ENCODE measurements around the gene FYCO1. TPM values are rescaled to one million over a fixed set of nuclear protein-coding genes. Genes with fewer than 3 reads are reported as not detected.
"Not testable (repeated sequence)": the region's sequence is repeated elsewhere in the genome, so short reads cannot be mapped to it uniquely, and the experiment has no call there.

Gene FYCO1
- polyA plus RNA-seq = 3.3 TPM

DNA sequence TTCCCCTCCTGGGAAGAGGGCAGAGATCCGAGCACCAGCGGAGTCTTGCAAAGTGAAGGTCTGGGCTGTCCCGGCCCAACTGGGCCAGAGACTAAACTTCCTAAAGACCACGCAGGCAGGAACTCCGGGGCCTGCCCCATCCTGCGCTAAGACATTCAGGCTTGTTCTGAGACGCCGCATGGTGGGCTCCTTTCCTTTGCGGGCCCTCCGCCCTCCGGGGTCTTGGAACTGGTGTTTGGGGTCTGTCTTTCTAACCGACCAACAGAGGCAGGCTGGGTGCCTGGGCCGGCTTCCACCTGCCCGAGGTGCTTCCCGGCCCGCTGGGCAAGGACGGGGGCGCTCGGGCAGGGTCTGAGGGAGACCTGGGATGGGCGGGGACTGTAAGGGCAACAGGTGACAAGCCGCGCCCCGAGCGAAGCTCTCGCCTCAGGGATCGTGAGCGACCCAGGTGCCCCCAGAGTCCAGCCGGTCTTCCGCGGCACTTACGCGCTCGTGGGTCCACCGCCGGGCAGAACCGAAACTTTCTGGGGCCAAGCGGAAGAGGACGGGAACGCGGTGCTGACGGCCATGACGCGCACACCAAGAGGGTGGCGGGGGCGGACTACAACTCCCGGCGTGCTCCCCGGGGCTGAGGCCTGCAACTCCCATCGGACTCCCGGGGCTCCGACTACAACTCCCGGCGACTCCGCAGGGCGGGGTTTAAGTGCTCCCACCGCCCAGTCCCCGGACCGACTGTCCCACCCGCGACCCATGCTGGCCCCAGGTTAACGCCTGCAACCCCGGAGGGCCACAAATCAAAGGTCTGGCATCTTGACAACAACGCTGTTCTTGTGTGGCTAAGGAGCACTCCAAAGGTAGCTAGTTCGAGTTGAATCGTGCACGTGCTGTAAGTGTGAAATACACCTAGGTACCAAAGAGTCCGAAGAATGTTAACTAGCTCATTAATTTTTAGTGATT is at the start of gene FYCO1:
FYCO1 (minus strand) TSS at position 589 of the 957 bp plus-strand sequence. CDS start 10,914 bp downstream, outside the sequence.
- peaks cover 10% of the 10 kb centered on the region for H3K27me3 Mint-ChIP-seq
- peaks cover 26 to 35% (median 29%) of the 10 kb centered on the region in 3 donors for H3K4me1 Mint-ChIP-seq
- H3K4me3 Mint-ChIP-seq = peak within 1 kb of the TSS; percentile 93 to 97 (median 94)
- H3K9me3 Mint-ChIP-seq = no peaks in the 10 kb centered on the region
- no peaks in the 10 kb centered on the region for H3K36me3 Mint-ChIP-seq
- H3K27ac Mint-ChIP-seq = peak within 1 kb of the TSS; percentile 82 to 91 (median 89)

DNA sequence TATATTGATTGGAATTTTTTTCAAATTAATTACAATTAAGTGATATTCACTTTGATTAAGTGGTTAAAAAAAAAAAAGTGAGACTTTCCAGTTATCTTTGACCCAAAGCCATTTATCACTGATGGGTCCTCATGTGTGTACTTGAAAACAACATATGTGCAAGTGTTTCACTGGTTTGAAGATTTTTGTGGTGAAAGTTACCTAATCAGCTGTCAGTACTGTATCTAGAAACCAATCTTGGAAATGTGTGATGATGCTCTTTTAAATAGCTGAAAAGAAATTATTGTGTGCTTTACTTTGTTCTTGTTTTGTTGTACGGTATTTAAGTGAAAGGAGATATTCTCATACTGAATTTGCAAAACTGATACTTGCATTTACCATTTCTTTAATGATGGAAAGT is 43.3 kb upstream of the FYCO1 start:
- H3K27ac Mint-ChIP-seq = no peak overlapping the region
- no peaks in the 10 kb centered on the region for H3K4me1 Mint-ChIP-seq
- no peaks in the 10 kb centered on the region for H3K36me3 Mint-ChIP-seq
- H3K9me3 Mint-ChIP-seq = peaks cover 0 to 2% (median 0%) of the 10 kb centered on the region in 3 donors
- no peaks in the 10 kb centered on the region for H3K27me3 Mint-ChIP-seq
- H3K4me3 Mint-ChIP-seq = no peak overlapping the region

DNA sequence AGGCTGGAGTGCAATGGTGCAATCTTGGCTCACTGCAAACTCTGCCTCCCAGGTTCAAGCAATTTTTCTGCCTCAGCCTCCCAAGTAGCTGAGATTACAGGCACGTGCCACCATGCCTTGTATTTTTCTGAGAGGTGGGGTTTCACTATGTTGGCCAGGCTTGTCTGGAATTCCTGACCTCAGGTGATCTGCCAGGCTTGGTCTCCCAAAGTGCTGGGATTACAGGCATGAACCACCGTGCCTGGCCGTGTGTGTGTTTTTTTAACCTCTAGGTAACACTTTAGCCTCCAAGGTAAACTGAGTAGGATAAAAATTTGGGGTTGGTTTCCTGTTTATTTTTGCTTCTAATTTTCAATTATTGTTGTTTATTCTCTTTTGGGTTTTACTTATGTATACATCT is 42.4 kb upstream of the FYCO1 start:
- H3K27me3 Mint-ChIP-seq, H3K27ac Mint-ChIP-seq, H3K4me1 Mint-ChIP-seq, H3K9me3 Mint-ChIP-seq, H3K36me3 Mint-ChIP-seq, H3K4me3 Mint-ChIP-seq: not testable (repeated sequence)

DNA sequence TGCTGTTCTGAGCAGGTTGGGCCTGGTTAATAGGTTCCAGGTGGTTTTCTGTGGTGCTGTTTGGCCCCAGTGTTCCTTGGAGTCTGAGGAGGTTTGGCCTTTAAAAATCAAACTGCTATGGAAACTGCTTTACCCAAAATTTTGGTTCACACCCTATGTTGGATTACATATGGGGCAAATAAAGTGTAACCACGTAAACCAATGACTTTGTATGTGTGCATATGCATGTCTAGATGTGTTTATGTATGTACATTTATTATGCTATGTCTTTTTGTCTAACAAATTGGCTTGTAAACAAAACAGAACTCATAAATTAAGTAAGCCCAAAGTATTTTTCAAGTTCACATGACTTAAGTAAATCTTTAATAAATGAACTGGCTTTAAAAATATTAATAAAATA is 40.6 kb upstream of the FYCO1 start:
- Mint-ChIP-seq H3K9me3 (peaks cover 0 to 2% (median 0%) of the 10 kb centered on the region in 3 donors), H3K4me1 (no peaks in the 10 kb centered on the region), H3K4me3 (no peak overlapping the region), H3K36me3 (no peaks in the 10 kb centered on the region), H3K27ac (no peak overlapping the region), H3K27me3 (no peaks in the 10 kb centered on the region)

DNA sequence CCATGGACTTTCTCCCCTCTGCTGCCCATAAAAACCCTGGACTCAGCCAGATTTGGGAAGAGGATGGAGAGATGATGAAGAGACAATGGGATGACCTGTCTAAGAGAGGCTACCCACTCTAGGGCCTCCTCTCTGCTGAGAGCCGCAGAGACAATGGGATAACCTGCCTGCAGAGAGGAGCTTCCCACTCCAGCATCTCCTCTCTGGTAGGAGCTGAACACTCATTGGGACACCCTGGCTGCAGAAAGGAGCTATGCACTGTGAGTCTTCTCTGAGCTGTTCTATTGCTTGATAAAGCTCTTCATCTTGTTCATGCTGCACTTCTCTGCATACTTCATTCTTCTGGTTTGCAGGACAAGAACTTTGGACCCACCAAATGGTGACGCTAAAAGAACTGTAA is 36.1 kb upstream of the FYCO1 start:
- no peak overlapping the region for H3K4me3 Mint-ChIP-seq
- H3K27me3 Mint-ChIP-seq = no peaks in the 10 kb centered on the region
- H3K9me3 Mint-ChIP-seq = peaks cover 6 to 9% (median 7%) of the 10 kb centered on the region in 3 donors
- H3K4me1 Mint-ChIP-seq = peaks cover 12 to 13% (median 12%) of the 10 kb centered on the region in 3 donors
- H3K36me3 Mint-ChIP-seq = no peaks in the 10 kb centered on the region
- H3K27ac Mint-ChIP-seq = peak overlapping the region in 1 of 3 donors; percentile 22

DNA sequence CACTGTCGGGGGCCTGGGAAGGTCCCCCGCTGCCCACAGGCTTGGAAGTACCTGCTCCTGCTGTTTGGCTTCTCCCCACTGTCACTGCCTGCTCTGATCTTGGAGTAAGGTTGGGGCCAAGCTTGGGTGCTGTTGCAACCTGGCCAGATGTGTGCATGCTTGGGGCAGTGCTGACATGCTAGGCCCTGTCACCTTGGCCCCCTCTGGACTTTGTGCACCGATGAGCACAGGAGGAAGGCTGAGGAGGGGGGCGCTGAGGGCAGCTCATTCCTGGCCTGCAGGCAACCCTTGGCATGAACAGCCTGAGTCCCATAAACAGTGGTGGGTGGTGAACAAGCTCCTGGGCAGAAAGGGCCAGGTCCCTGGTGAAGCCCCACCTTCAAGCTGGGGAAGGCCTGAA is 35.6 kb upstream of the FYCO1 start:
- no peaks in the 10 kb centered on the region for H3K27me3 Mint-ChIP-seq
- peaks cover 12 to 13% (median 12%) of the 10 kb centered on the region in 3 donors for H3K4me1 Mint-ChIP-seq
- H3K27ac Mint-ChIP-seq = no peak overlapping the region
- no peaks in the 10 kb centered on the region for H3K36me3 Mint-ChIP-seq
- peaks cover 6 to 9% (median 7%) of the 10 kb centered on the region in 3 donors for H3K9me3 Mint-ChIP-seq
- no peak overlapping the region for H3K4me3 Mint-ChIP-seq

DNA sequence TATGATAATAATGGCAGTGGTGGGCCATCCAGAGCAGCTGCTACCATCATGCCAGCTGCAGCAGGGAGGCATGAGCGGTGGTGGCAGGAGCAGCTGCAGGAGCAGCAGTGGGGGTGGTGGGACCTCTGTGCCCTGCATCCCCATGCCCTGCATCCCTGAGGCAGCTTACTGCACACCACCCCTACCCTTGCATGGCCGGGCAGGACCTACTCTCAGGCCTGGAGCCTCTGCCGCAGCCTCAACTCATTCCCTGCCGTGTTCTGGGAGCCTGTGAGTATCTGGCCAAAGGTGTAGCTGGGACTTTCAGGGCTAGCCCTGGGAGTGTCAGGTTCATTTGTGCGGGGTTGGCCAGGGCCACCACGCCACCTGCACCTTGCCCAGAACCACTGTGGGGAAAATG is 35.0 kb upstream of the FYCO1 start:
- H3K36me3 Mint-ChIP-seq = no peaks in the 10 kb centered on the region
- H3K9me3 Mint-ChIP-seq = peaks cover 6 to 9% (median 7%) of the 10 kb centered on the region in 3 donors
- H3K27ac Mint-ChIP-seq = no peak overlapping the region
- peaks cover 12 to 13% (median 12%) of the 10 kb centered on the region in 3 donors for H3K4me1 Mint-ChIP-seq
- H3K4me3 Mint-ChIP-seq = no peak overlapping the region
- H3K27me3 Mint-ChIP-seq = no peaks in the 10 kb centered on the region

DNA sequence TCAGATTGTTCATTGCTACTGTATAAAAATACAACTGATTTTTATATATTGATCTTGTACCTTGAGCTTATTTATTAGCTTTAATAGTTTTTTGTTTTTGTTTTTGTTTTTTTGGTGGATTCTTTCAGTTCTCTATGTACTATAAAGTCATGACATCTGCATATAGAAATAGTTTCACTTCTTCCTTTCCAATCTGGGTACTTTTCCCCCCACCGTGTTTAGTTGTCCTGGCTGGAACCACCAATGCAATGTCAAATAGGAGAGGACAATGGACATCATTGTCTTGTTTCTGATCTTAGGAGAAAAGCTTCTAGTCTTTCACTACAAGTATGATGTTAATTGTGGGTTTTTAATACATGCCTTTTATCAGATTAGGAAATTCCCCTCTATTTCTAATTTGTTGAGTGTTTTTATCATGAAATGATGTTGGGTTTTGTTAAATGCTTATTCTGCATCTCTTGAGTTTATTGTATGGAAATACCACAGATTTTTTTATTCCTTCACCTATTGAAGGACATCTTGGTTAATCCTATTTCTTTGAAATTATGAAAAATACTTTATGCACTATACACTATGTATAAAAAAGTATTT is 34.4 kb upstream of the FYCO1 start:
- H3K27ac Mint-ChIP-seq = peak overlapping the region in 1 of 3 donors; percentile 6
- peak overlapping the region in 2 of 4 donors; percentile 25 to 70 for H3K4me3 Mint-ChIP-seq
- peaks cover 6 to 9% (median 7%) of the 10 kb centered on the region in 3 donors for H3K9me3 Mint-ChIP-seq

DNA sequence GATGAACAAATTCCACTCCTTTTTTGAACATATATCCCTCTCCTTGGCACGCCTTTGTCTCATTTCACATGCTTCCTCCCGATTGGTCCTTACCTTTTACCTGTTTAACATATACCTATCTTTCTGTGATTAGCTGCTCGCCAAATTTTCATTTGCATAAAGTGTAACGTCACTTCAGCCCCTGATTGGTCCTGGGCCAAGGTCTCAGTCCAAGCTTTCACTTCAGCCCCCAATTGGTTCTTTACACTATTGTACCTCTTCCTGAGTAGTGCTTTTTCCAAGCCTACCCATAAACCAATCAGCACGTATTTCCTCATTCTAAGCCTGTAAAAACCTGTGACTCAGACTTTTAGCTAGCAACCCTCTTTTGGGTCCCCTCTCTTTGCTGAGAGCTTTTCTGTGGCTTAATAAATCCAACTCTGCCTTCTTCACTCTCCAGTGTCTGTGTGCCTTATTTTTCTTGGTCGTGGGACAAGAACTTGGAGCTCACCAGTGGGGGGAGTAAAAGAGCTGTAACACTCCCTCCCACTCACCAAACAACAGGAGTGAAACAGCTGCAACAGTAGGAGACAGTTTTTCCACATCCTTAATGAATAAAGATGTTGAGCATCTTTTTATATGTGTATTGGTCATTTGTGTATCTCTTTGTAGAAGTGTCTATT is 32.2 kb upstream of the FYCO1 start:
- no peaks in the 10 kb centered on the region for H3K27me3 Mint-ChIP-seq
- H3K4me3 Mint-ChIP-seq = peak overlapping the region in 1 of 4 donors; percentile 1
- H3K27ac Mint-ChIP-seq = no peak overlapping the region
- H3K9me3 Mint-ChIP-seq = peaks cover 6 to 9% (median 7%) of the 10 kb centered on the region in 3 donors
- no peaks in the 10 kb centered on the region for H3K36me3 Mint-ChIP-seq
- H3K4me1 Mint-ChIP-seq = peaks cover 12 to 13% (median 12%) of the 10 kb centered on the region in 3 donors

More for the DNA sequence above, 34.4 kb upstream of the FYCO1 start:
- Mint-ChIP-seq H3K4me1 (peaks cover 12 to 13% (median 12%) of the 10 kb centered on the region in 3 donors), H3K36me3 (no peaks in the 10 kb centered on the region), H3K27me3 (no peaks in the 10 kb centered on the region)

DNA sequence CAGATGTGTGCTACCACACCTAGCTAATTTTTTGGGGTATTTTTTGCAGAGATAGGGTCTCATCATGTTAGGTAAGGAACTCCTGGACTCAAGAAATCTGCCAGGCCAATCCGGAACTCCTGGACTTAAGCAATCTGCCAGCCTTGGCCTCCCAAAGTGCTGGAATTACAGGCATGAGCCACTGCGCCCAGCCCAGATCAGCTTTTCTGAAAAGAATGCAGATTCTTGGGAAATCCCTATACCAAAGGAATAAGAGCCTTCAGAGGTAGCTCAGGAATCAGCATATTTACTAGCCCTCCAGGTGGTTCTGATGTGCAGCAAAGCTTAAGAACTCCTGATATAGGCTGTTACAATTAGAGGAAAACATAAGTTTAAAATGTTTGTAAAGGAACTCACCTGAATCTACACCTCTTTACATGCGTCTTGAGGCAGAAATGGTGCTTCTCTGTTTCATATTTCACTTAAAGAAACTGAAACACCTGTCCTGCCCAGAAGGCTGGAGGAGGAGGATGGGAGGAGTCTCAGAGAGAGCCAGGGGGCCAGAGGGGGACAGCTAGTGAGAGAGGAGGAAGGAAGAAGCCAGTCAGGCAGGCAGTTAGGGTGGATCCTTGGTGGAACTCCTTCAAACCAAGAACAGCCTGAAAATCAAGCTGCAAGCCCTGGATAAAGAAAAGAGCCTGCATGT is 31.5 kb upstream of the FYCO1 start, which contains the start of gene XCR1:
XCR1 (minus strand) TSS at position 463 of the 685 bp plus-strand sequence. CDS start 5,536 bp downstream, outside the sequence.
- H3K9me3 Mint-ChIP-seq = peaks cover 6 to 11% (median 7%) of the 10 kb centered on the region in 3 donors
- peaks cover 12 to 13% (median 12%) of the 10 kb centered on the region in 3 donors for H3K4me1 Mint-ChIP-seq
- H3K27ac Mint-ChIP-seq = no peak within 1 kb of the TSS
- peak within 1 kb of the TSS in 3 of 4 donors; percentile 1 to 90 (median 12) for H3K4me3 Mint-ChIP-seq
- no peaks in the 10 kb centered on the region for H3K36me3 Mint-ChIP-seq
- H3K27me3 Mint-ChIP-seq = no peaks in the 10 kb centered on the region

DNA sequence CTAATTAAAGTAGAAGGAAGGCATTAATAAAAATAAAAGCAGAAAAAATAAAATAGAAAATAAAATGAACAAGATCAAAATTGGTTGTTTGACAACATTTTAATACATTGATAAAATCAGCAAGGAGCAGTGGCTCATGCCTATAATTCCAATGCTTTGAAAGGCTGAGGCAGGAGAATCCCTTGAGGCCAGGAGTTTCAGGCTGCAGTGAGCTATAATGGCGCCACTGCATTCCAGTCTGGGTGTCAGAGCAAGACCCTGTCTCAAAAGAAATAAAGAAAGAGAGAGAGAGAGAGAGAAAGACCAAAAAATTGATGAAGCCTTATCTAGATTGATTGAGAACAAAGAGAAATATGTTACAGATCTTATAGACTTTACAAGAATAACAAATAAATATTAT is 29.5 kb upstream of the FYCO1 start:
- no peak overlapping the region for H3K27ac Mint-ChIP-seq
- peaks cover 1% of the 10 kb centered on the region for H3K27me3 Mint-ChIP-seq
- no peaks in the 10 kb centered on the region for H3K36me3 Mint-ChIP-seq
- H3K9me3 Mint-ChIP-seq = peaks cover 6 to 11% (median 7%) of the 10 kb centered on the region in 3 donors
- no peak overlapping the region for H3K4me3 Mint-ChIP-seq
- peaks cover 9% of the 10 kb centered on the region in 3 donors for H3K4me1 Mint-ChIP-seq

DNA sequence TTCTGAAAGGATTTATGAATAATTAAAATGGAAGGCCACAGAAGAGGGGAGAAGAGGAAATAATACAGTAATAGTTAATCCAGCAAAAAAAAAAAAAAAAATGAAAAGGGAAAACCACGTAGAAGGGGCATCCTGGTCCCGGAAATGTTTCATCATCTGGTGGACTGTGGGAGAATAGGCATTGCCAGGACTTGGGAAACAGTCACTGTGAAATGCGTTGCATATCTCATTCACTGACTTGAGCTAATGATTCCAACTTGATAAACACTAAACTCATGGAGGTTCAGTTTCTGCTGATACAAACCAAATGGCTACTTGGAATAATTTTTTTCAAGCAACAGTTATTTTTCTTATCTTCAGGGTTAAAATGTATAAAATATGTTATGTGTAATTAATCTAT is 28.5 kb upstream of the FYCO1 start:
- Mint-ChIP-seq H3K27ac (no peak overlapping the region), H3K4me1 (no peaks in the 10 kb centered on the region)

DNA sequence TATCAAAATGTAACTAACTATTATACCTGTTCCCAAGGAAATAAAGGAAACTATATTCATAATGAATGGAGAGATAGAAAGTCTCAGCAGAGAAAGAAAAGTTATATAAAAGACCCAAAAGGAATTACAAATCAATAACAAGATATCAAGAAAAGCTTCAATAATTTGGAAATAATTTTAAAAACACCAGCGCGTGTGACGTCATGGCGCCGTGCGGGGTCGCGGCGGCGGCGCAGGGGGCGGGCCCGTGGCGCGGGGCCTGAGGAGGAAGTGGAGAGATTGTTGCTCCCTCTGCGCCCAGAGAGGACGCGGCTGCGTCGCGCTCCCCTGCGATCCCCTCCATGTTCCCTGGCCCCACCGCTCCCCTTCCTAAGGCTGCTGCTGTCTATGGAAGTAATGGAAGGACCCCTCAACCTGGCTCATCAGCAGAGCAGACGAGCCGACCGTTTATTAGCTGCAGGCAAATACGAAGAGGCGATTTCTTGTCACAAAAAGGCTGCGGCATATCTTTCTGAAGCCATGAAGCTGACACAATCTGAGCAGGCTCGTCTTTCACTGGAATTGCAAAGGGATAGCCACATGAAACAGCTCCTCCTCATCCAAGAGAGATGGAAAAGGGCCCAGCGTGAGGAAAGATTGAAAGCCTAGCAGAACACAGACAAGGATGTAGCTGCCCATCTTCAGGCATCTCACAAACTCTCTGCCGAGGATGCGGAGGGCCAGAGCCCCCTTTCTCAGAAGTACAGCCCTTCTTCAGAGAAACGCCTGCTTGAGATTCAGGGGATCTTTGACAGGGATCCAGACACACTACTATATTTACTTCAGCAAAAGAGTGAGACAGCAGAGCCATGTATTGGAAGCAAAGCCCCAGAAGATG is 27.5 kb upstream of the FYCO1 start:
- peaks cover 5 to 9% (median 7%) of the 10 kb centered on the region in 3 donors for H3K9me3 Mint-ChIP-seq
- peaks cover 1% of the 10 kb centered on the region for H3K27me3 Mint-ChIP-seq
- H3K4me3 Mint-ChIP-seq = no peak overlapping the region
- H3K27ac Mint-ChIP-seq = no peak overlapping the region
- no peaks in the 10 kb centered on the region for H3K36me3 Mint-ChIP-seq
- no peaks in the 10 kb centered on the region for H3K4me1 Mint-ChIP-seq

More for the DNA sequence above, 28.5 kb upstream of the FYCO1 start:
- Mint-ChIP-seq H3K27me3 (peaks cover 1% of the 10 kb centered on the region), H3K9me3 (peaks cover 6 to 11% (median 7%) of the 10 kb centered on the region in 3 donors), H3K36me3 (no peaks in the 10 kb centered on the region), H3K4me3 (no peak overlapping the region)

Measured in IgD-negative memory B cell (primary cell).